HG02852 (cell line): ENCODE data around the gene MAPRE2.
"Not testable (repeated sequence)": the region's sequence is repeated elsewhere in the genome, so short reads cannot be mapped to it uniquely, and the experiment has no call there.

Experiments used
- ATAC-seq: cut with Tn5 transposase; IDR thresholded peaks from one replicate; pipeline ENCODE4 v1.9.1; 2021; ENCODE audit warnings: mild to moderate bottlenecking, moderate library complexity; ENCODE audit not compliant: unreplicated experiment

Gene MAPRE2

DNA sequence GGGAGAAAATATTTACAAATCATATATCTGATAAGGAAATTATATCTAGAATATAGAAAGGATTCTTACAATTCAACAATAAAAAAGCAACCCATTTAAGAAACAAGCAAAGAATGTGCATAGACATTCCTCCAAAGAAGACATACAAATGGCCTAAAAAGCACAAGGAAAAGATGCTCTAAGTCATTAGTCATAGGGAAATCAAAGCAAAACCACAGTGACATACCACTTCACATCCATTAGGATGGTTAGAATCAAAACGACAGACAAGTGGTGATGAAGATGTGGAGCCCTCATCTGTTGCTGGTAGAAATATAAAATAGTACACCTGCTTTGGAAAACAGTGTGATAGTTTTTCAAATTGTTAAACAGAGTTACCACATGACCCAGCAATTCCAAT is 48.2 kb downstream of the MAPRE2 start:
- no peak for ATAC-seq

GRCh38 chr18:35089891-35090550 is 48.8 kb downstream of the MAPRE2 start:
- no peak for ATAC-seq

GRCh38 chr18:35091841-35092240 is 50.6 kb downstream of the MAPRE2 start:
- no peak for ATAC-seq

- ATAC-seq: peak; percentile 87
Measured at GRCh38 chr18:35095983-35096676, 54.9 kb downstream of the MAPRE2 start.

DNA sequence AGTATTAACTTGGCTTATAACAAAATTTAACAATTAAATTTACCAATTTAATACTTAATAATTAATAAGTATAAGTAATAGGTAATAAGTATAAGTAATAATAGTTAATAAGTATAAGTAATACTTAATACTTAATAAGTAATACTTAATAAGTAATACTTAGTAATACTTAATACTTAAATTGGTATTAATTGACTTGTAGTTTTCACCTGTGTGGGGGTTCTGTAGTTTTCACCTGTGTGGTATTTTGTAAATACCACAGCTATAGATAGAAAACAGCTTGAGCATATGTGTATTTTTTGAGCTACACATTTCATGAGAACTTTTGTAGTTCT is 55.4 kb downstream of the MAPRE2 start:
- no peak for ATAC-seq

DNA sequence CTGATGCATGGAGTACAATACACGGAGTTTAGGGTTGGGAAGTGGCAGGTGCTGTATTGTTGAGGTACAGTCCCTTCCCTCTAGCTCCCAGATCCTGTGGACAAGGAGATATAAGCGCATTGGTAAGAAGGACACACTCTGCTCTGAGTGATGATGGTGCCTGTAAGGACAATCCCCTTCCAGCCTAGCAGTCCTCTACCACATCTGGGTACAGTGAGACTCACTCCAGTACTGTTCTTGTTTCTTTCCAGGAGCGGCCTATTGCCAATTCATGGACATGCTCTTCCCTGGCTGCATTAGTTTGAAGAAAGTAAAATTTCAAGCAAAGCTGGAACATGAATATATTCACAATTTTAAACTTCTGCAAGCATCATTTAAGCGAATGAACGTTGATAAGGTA is 56.0 kb downstream of the MAPRE2 start:
- ATAC-seq: no peak

- ATAC-seq: no peak
Measured at GRCh38 chr18:35097763-35098162, 56.5 kb downstream of the MAPRE2 start.

DNA sequence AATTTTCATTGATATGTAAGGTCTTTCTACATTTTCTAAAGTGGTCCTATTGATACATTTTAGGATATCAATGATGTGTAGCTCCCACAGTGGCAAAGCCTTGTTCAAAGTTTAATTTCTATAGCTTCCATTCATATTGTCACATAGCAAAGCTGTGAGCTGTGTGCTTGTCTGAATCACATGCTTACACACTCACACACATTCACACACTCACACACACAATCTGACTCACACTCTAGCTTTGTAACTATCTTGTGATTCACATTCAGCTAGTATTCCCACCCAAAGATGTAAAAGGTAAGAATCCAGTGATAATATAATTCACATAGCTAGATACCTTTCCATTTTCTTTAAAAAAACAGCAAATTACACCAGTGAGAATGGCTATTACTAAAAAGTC is 58.7 kb downstream of the MAPRE2 start:
- no peak for ATAC-seq

DNA sequence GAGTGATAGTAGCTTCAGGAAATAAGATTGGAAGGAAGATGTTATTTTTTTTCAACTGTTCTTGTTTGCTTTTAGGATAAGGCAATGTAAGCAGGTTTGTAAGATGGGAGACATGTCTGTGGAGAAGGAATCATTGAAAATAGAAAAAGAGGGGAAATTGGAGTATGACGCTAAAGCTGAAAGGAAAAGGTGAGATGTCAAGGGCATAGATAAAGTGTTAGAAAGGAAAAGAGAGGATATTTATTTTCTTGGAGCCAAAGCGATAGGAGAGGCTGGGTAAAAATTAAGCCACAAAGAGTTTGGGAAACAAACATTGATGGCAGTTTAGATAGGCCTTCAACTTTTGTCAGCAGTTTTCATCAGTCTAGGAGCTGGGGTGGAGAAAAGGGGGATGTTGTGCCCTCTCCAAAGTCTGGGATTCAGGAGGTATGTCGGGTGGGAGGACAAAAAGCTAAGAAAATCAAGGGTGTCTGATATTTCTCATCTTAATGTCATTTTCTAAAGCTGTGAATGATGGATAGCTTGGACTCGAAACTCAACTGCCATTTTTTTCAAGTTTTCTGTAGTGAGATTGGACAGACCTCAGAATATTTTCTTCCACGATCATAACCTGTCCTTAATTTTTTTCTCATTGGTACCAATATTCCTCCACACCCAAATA is 63.3 kb downstream of the MAPRE2 start:
- no peak for ATAC-seq

DNA sequence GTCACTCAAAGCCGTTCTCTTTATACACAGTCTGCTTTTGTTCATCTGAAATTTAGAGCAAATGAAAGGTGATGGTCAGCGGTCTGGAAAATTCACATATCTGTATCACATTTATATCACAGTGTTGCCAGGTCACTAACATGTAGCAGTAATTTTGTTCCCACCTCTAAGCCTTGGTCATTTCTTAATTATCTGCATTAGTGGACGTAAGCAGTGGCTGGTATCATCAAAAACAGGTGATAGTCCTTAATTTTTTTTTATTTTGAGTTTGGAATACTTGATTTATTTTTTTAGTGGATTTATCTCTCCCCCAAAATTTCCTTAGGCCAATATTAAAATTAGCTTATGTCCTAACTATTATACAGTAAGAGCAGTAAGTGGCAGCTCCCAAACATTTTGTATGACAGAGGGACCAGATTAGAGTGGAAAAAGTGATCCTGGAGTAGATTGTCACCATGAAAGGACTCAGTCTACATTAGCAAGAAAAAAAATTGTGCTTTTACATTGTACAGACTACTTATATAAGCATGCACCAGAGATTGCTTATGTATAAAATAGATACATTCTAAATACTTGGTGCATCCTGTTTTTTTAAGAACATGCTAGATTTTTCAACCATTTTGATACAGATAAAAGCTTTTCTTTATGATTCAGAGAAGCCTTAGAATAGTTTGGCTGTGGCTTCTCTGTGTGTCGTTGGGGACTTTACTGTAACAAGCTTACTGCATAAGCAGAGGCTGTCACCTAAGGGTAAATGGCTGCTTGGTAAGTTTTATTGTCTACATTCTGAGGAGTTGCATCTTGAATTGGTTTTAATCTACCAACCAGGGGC is 65.0 kb downstream of the MAPRE2 start:
- ATAC-seq: no peak

DNA sequence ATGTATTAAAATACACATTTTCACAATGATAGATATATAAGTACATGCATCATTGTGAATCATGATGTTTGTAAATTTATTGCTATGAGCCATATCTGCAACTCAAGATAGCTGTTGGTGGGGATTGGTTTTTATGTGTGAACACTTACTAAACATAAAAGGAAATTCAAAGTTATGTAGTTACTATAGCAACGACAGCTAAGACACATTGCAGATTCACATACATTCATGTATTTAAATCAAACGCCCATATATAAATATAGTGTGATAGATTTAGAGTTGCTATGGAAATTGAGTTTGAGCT is 65.6 kb downstream of the MAPRE2 start:
- ATAC-seq: no peak

GRCh38 chr18:35107216-35107615 is 66.0 kb downstream of the MAPRE2 start:
- ATAC-seq: no peak

- not testable (repeated sequence) for ATAC-seq
Measured at GRCh38 chr18:35108088-35108487, 66.9 kb downstream of the MAPRE2 start.

GRCh38 chr18:35110059-35110458 is 68.8 kb downstream of the MAPRE2 start:
- no peak for ATAC-seq

GRCh38 chr18:35110554-35111485 is 69.6 kb downstream of the MAPRE2 start:
- ATAC-seq: no peak

DNA sequence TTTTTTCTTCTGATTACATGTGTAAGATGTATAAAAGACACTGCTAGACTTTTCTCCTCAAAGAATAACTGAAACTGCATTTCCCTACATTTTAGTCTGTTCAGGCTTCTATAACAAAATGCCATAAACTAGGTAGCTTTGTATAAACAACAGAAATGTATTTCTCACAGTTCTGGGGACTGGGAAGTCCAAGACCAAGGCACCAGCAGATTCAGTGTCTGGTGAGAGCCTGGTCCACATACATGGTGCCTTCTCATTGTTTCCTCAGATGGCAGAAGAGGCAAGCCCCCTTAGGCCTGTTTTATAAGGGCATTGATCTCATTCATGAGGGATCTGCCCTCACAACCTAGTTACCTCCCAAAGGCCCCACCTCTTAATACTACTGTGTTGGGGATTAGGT is 71.5 kb downstream of the MAPRE2 start:
- ATAC-seq: no peak

DNA sequence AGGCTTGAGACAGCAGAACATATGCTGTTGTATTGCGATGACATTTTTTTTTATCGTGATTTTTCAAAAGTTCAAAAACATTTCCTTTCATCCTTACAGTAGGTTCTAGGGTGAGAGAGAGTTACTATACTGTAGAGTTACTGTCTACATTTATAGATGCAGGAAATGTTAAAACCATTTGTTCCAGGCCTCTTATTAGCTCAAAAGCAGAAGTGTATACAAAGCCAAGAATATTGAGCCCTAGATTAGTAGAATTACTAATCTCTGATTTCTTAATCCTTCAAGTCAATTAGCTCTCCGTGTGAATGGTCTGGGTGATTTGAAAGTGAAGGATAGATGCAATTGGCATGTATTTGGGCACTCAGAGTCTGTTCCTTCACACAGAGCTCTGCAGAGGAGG is 73.1 kb downstream of the MAPRE2 start:
- ATAC-seq: no peak

DNA sequence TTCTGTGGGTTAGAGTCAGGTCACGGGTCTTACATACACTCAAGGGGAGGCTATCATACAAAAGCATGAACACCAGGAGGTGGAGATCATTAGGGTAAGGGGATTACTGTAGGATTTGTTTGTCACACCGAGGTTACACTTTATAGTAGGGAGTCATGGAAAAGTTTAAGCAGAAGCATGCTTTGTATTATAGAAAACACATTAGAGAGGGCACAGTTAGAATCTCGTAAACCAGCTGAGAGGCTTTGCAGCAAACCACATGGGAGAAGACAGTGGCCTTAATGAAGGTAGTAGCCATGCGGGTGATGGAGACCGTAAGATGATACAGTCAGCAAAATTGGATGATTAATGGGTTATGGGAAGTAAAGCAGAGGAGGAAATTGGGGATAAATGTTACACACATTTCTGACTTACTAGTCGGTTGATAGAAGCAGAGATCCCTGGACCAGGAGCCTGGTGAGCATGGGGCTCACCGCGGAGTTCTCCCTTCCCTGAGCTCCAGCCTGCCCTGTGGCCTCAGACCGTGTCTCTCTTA is 75.6 kb downstream of the MAPRE2 start:
- no peak for ATAC-seq

GRCh38 chr18:35117372-35117771 is 76.2 kb downstream of the MAPRE2 start:
- ATAC-seq: no peak

DNA sequence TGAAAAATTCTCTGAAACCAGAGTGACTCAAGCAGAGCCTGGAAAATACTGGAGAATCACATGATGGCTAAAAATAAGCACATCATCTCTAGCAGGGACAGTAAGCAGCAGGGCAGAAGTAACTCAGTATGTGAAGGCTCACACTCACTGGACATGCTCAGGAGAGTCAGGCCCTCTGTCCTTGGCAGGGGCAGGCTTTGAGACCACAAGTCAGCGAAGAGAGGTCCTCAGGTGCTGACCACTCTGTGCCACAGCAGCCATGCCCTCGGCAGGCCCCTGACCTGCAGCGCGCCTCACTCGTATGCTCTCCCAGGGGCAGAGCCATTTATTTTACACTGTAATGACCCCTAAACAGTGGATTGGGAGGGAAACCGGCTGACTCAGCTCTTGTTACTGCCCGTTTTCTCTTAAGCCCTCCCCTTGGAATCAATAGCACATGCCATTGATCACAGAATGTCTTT is 76.8 kb downstream of the MAPRE2 start:
- no peak for ATAC-seq
